BJ (cell line): ENCODE measurements around the gene DNAL1. TPM values are rescaled to one million over a fixed set of nuclear protein-coding genes. Genes with fewer than 3 reads are reported as not detected.

Experiments
- CTCF ChIA-PET: fragments of 350-600 bp; formaldehyde crosslinking; extraction: SDS; loops from one replicate; lab custom pipeline; 2021; ENCODE audit warnings: antibody characterized with exemption, inconsistent platforms; lab: Yijun Ruan, JAX
- POLR2A ChIA-PET: fragments of 300-600 bp; sonication (Branson Sonifier 250); formaldehyde crosslinking; extraction: SDS; loops from one replicate; lab custom pipeline; 2021; ENCODE audit warnings: antibody characterized with exemption; lab: Charles Lee
- DNase-seq: peaks from one replicate; pipeline ENCODE4 v3.0.0-alpha.2; 2011; ENCODE audit warnings: low read depth
- H3K27me3 ChIP-seq: 2 replicates; pipeline ENCODE4 v1.6.0; 2011; ENCODE audit warnings: low read length; ENCODE audit not compliant: control insufficient read depth, insufficient read depth
- H3K36me3 ChIP-seq: 2 replicates; pipeline ENCODE4 v1.5.1; 2011; ENCODE audit warnings: low read length; ENCODE audit not compliant: control insufficient read depth, insufficient read depth
- H3K4me3 ChIP-seq: 2 replicates; pipeline ENCODE4 v1.5.1; 2011; ENCODE audit warnings: low read depth, mild to moderate bottlenecking, control low read depth, low read length
- polyA plus RNA-seq: library from polyadenylated mRNA; depleted of rRNA; stranded (reverse); fragments of >200 nt; gene quantifications from 2 replicates; pipeline ENCODE4 v1.2.3, GENCODE V29; 2011
- TF ChIP-seq, protein P1 (sequence below): IDR thresholded peaks from 2 replicates; pipeline ENCODE4 v1.5.1; 2011; ENCODE audit warnings: low read depth, mild to moderate bottlenecking, control low read depth, inconsistent platforms, low read length, moderate library complexity; ENCODE audit not compliant: insufficient read depth

Gene DNAL1
- polyA plus RNA-seq, 1 experiment = 2.4 TPM

DNA sequence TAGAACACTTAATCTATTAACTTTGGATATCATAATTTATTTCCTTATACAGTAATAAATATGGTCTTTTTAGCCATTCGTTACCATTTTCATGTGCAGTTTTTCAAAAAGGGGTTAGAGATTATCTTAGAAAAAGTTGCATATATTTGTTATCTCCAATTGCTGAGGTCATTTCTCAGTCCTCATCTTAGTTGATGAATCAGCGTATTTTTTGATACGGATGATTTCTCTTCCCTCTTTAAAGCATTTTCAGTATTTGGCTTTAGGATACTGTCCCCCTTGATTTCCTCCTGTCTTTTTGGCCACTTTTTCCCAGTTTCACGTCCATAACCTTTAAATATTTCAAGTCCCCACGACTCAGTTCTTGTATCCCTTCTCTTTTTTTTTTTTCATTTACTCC is 21.8 kb downstream of the DNAL1 start:
- TF ChIP-seq, protein P1, sequence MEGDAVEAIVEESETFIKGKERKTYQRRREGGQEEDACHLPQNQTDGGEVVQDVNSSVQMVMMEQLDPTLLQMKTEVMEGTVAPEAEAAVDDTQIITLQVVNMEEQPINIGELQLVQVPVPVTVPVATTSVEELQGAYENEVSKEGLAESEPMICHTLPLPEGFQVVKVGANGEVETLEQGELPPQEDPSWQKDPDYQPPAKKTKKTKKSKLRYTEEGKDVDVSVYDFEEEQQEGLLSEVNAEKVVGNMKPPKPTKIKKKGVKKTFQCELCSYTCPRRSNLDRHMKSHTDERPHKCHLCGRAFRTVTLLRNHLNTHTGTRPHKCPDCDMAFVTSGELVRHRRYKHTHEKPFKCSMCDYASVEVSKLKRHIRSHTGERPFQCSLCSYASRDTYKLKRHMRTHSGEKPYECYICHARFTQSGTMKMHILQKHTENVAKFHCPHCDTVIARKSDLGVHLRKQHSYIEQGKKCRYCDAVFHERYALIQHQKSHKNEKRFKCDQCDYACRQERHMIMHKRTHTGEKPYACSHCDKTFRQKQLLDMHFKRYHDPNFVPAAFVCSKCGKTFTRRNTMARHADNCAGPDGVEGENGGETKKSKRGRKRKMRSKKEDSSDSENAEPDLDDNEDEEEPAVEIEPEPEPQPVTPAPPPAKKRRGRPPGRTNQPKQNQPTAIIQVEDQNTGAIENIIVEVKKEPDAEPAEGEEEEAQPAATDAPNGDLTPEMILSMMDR = no peak
- no peak for DNase-seq
- H3K4me3 ChIP-seq = no peak overlapping the region
- H3K36me3 ChIP-seq = peaks cover 1% of the 10 kb centered on the region; the same call in 1 of the 2 replicates
- H3K27me3 ChIP-seq = no peaks in the 10 kb centered on the region
- CTCF ChIA-PET = no interaction called here
- POLR2A ChIA-PET = no interaction called here

DNA sequence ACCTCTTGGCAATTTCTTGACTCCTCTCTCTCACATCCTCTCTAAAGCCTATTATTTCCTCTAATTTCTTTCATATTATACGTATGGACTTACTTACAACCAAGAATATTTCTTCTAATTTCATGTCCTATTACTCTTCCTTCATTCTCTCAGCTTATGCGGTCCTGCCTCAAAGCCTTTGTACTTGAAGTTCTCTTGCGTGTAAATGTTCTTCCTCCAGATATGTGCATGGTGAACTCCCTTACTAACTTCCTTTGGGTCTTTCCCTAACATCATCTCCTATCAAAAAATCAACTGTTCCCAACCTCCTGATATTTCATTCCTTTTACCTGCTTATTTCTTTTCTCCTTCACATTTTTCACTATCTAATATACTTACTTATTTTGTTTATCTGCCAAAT is 23.1 kb downstream of the DNAL1 start:
- DNase-seq = no peak
- Histone ChIP-seq H3K27me3 (no peaks in the 10 kb centered on the region), H3K4me3 (no peak overlapping the region), H3K36me3 (peaks cover 3% of the 10 kb centered on the region; the same call in 1 of the 2 replicates)
- TF ChIP-seq, protein P1 = no peak
- POLR2A ChIA-PET = no interaction called here
- CTCF ChIA-PET = interaction anchor here (0.6 kb wide), 2 partner anchors 14 to 989 kb away, joined by 3 read pairs; no protein-coding TSS in a partner anchor

DNA sequence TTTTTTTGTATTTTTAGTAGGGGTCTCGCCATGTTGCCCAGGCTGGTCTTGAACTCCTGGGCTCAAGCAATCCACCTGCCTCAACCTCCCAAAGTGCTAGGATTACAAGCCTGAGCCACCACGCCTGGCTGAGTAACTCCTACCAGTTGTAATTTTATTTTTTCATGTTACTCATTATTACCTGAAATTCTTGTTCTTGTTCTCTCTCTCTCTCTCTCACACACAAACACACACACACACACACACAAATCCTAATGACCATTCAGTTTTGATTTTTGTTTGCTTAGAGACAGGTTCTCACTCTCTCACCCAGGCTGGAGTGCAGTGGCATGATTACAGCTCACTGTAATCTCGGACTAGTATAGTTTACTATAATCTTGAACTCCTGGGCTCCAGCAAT is 30.2 kb downstream of the DNAL1 start:
- Histone ChIP-seq H3K4me3 (no peak overlapping the region), H3K27me3 (no peaks in the 10 kb centered on the region), H3K36me3 (0 out of 2 replicates have a peak, but pooled peaks cover 3% of the 10 kb centered on the region)
- TF ChIP-seq, protein P1 = no peak
- ChIA-PET CTCF (interaction anchor here (0.7 to 6.0 kb wide), 3 partner anchors 10 to 19 kb away, joined by 3 to 35 read pairs (median 3); no protein-coding TSS in a partner anchor), POLR2A (no interaction called here)
- DNase-seq = no peak

DNA sequence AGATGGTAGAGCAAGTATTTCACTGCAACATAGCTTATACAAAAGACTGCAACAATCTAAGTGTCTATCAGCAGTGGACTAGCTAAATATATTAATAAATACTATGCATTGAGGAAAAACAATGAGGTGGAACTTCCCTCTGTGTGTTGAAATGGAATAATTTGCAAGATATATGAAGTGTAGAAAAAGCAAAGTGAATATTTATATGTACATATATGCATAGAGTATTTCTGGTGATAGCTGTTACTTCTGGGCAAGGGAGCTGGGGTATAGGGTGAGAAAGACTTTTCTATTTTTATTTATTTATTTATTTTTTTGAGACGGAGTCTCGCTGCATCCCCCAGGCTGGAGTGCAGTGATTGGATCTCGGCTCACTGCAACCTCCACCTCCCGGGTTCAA is 33.9 kb downstream of the DNAL1 start:
- DNase-seq = no peak
- no peak overlapping the region for H3K4me3 ChIP-seq
- no peaks in the 10 kb centered on the region for H3K27me3 ChIP-seq
- ChIA-PET CTCF (interaction anchor here (0.6 to 6.0 kb wide), 3 partner anchors 16 to 43 kb away, joined by 3 to 35 read pairs (median 4); no protein-coding TSS in a partner anchor), POLR2A (no interaction called here)
- H3K36me3 ChIP-seq = 0 out of 2 replicates have a peak, but pooled peaks cover 1% of the 10 kb centered on the region
- TF ChIP-seq, protein P1 = no peak

DNA sequence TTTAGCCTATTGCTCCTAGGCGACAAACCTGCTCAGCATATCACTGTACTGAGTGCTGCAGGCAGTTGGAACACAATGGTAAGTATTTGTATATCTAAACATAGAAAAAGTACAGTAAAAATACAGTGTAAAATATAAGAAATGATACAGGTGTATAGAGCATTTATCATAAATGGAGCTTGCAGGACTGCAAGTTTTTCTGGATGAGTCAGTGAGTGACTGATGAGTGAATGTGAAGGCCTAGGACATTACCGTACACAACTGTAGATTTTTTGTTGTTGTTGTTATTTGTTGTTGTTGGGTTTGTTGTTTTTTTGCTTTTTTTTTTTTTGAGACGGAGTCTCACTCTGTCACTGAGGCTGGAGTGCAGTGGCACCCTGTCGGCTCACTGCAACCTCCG is 36.0 kb downstream of the DNAL1 start:
- H3K27me3 ChIP-seq = no peaks in the 10 kb centered on the region
- TF ChIP-seq, protein P1 = no peak
- H3K4me3 ChIP-seq = no peak overlapping the region
- 0 out of 2 replicates have a peak, but pooled peaks cover 1% of the 10 kb centered on the region for H3K36me3 ChIP-seq
- DNase-seq = no peak
- CTCF ChIA-PET = no interaction called here
- POLR2A ChIA-PET = no interaction called here
